ENCODE data around the gene AFDN. TPM values are rescaled to one million over a fixed set of nuclear protein-coding genes. Genes with fewer than 3 reads are reported as not detected.

AFDN gene
- total RNA-seq, 1 donor from 2014 or later = 142 TPM

DNA sequence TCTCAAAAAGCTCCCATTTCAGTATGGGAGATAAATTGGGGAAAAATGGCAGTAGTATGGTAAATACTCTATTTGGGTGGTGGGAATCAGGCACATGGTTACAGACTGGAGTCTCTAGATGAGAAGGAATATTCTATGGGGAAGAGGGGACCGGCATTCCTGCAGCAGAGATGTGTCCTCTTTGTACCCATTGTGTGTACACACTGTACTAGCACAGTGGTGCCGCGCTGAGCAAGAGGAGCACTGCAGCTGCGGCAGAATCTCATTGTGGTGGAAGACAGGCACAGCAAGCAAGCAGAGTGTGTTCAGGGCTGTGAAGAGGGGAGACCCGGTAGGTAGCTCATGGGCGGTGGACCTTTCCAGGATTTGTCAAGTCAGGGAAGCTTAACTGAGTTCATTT is 13.0 kb downstream of the AFDN start:
- DNase-seq (ENCODE audit: low read depth) = no peak

GRCh38 chr6:167840160-167840525 is 13.4 kb downstream of the AFDN start:
- DNase-seq (ENCODE audit: low read depth) = no peak

DNA sequence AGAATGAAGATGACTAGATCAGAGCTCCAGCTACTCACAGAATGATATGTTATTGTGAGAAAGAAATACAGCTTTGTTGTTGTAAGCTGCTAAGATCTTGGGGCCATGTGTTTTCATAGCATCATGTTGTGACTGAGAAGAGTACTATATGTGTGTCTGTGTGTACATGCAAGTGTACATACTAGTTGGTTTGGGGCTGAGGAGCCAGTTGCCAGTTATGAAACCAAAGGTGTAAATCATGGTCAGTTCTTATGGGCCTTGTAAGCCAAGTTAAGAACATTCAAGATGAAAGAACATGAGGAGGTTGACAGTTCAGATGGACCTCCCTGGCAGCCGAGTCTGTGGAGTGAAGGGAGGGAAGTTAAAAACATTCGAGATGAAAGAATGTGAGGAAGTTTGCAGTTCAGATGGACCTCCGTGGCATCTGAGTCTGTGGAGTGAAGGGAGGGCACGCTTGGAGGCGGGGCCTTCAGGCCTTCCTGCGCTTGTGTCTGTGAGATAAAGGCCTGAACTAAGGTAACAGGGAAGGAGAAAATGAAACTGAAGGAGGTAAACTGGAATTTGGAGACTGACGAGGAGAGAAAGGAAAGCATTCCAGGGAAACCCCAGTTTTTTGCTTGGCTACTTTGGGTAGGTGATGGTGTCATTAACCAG is 13.9 kb downstream of the AFDN start:
- no peak for DNase-seq (ENCODE audit: low read depth)

- no peak for DNase-seq (ENCODE audit: low read depth)
Measured at GRCh38 chr6:167841981-167842380, 15.3 kb downstream of the AFDN start.

- no peak for DNase-seq (ENCODE audit: low read depth)
Measured at GRCh38 chr6:167842457-167842856, 15.7 kb downstream of the AFDN start.

GRCh38 chr6:167843023-167843422 is 16.3 kb downstream of the AFDN start:
- no peak for DNase-seq (ENCODE audit: low read depth)

DNA sequence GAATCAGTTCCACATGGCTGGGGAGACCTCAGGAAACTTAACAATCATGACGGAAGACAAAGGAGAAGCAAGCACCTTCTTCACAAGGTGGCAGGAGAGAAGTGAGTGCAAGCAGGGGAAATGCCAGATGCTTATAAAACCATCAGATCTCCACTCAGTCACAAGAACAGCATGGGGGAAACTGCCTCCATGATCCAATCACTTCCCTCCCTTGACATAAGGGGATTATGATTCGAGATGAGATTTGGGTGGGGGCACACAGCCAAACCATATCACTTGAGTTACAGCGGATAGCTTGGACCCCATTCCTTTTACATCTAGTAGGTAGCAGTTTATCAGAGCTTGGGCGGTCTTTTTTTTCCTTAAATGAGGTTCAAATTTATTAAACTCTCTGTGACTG is 19.1 kb downstream of the AFDN start:
- DNase-seq (ENCODE audit: low read depth) = no peak

DNA sequence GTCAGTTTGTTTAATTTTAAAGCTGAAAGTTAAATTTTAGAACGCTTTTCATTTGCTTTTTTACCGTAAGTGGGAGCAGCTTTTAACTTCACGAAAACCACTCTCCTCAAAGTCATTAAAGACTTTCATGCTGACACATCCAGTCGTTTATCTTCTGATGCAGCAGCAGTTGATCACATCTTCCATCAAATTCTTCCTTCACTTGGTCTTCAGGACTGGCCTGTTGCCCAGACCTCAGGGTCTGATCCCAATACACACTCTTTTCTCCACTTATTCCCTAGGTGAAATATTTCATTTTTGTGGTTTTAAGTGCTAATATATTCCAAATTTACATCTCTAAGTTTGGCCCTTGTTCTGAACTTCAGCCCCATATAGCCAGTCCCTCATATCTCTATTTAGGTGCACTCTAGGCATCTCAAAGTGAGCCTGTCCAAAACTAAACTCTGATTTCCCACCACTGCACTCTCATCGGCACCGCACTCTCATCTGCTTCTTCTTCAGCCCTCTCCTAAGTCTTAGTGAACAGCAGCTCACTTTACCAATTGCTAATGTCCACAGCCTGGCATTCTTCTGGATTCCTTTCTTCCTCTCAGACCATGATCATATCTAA is 20.4 kb downstream of the AFDN start:
- DNase-seq (ENCODE audit: low read depth) = no peak

DNA sequence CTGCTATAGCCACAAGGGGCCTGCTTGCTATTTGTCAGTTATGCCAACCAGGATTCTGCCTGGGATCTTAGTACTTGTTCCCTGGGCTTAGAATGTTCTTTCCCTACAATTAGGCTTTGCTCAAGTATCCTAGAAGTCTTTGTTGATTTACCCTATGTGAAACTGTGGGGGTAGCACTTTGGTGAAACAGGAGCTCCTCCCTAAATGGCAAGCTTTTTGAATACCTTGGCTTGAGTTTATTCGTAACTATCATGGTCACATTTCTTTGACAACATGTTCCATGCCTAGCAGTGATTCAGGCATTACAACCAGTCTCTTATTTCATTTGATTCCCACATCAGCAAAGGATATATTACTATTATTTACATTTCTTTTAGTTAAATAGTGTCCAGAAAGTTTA is 21.2 kb downstream of the AFDN start:
- DNase-seq (ENCODE audit: low read depth) = no peak

DNA sequence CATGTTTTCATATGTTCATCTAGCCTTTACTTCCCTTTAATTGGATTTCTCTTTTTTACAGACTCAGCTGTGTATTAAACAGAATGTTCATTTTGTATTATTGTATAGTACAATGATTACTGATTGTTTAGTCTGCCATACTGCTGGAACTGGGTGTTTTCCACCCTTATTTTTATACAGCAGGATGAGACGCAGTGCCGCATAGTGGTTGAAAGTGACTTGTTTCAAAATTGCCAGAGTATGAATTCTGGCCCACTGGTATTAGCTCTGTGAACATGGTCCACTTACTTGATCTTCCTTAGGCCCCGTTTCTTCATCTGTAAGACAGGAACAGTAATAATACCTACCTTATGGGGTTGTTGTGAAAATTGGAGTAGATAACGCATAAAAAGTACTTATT is 22.1 kb downstream of the AFDN start:
- DNase-seq (ENCODE audit: low read depth) = no peak

DNA sequence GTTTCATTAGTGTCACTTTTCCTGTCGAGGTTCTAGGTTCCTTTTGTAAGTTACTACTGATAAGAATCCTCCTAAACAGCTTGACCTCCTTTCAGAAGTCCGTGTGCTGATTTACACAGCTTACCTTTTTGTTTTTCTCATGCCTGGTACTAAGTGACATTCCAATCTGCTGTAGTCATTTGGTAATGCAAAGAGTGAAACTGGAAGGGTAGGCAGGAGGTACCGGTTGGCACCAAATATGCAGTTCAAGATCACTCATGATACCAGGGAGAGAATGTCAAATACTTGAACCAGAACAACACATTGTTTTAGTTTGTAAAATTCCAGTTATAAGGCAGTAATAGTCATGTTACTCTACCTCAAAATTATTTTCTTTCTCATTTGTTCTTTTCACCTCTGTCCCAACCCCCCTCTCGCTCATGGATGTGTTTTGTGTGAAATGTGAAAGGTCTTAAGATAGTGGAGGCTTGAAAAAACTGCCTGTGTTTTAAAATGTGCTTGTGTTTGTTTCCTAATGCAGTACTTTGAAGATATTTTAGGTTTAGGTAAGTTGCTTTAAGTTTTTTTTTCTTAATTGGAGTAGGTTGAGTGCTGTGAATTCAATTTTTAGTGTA is 23.2 kb downstream of the AFDN start:
- DNase-seq (ENCODE audit: low read depth) = peak; percentile 99

GRCh38 chr6:167850782-167851181 is 24.1 kb downstream of the AFDN start:
- DNase-seq (ENCODE audit: low read depth) = no peak

GRCh38 chr6:167851370-167851952 is 24.8 kb downstream of the AFDN start:
- peak; percentile 66 for DNase-seq (ENCODE audit: low read depth)

GRCh38 chr6:167855825-167856425 is 29.2 kb downstream of the AFDN start:
- DNase-seq (ENCODE audit: low read depth) = peak; percentile 87

DNA sequence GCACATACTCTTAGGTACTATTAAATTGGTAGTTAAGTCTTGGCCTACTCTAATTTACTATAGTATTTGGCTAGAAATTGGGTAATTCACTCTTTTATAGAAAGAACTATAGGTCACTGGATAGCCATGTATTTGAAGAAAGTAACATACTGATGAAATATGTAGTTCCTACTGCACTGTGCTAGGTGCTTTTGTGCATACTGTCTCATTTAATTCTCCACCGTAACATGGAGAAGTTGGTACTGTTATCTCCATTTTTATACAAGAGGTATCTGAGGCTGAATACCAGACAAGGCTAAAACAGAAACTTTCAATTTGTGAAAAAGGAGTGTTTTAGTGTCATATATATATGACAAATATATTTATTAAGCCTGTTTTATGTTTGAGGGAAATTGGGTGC is 29.8 kb downstream of the AFDN start:
- DNase-seq (ENCODE audit: low read depth) = no peak

DNA sequence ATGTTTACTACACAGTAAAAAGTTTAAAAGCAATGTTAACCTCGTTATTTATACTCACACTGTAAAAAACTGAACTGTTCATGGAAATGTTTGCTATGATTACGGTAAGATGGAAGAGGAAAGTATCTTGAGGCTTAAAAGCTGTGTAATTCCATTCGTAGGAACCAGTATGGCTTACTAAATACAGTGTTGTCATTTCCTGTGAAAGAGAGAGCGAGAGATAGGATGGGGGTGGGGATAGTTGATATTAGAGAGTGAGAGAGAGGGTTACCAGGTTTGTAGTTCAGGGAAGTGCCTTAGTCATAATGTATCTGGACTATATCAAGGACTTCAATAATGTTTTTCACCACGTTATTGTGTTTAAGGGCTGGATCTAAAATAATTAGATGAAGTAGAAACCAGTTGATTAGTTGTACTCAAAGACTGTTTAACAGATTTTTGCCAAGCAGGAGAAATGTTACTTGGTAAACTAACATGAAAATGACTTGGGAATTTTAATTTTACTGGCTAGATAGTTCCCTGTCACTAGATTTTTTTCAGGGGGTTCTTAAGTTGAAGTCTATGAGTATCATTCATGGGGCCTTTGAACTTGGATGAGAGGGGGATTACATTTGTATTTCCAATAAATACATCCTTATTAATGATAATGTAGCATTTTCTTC is 30.4 kb downstream of the AFDN start:
- peak; percentile 83 for DNase-seq (ENCODE audit: low read depth)

DNA sequence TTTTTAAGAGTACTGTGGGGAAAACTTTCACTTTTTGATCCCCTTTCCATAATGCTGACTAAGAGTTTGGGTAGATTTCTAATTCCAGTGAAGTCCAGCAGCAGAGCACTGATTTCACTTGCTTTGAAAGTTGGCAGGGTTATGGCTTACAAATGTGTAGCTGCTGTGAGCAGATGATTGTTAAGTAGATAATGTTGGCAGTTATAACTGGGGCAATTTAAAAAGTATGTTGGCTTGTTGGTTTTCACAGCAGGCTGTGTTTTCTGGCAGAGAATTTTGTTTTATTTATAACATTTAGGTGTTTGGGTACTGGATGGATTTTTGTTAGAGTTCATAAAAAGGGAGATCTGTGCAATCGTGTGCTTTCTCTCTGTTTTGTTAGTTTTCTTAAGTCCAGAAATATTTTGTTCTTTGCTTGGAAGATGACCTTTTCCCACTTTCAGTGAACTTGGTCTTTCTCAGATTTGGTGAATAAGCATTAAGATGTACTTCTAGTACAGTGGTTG is 31.4 kb downstream of the AFDN start:
- peak; percentile 61 for DNase-seq (ENCODE audit: low read depth)

- DNase-seq (ENCODE audit: low read depth) = peak; percentile 56
Measured at GRCh38 chr6:167858842-167859664, 32.3 kb downstream of the AFDN start.

DNA sequence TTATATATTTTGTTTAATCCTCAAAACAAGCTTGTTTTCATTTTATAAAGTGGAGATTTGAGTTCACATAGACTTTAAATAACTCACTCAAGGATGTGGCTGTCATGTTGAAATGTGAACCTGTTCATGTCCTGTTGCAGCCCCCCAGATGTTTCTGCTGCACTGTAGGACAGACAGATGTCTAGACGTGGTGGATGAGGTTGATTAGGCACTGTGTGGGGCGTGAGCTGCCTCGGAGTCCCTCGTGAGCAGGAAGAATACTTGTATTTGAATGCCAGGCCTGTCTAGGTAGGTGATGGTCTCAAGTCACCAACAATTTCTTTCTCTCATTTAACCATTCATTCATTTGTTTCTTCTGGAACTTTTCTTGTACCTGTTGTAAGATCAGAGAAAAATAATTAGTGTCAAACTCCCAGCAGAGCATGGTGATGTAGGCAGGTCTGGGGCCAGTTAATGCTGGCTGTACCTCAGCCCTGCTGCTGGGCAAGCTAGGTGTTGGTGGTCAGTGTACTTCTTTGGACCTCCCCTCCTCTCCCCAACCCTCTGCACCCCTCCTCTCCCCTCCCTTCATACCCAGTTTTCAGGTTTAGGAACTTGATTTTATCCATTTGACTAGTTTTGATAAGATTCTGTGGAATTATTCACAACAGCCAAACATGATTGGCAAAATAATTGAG is 34.0 kb downstream of the AFDN start:
- no peak for DNase-seq (ENCODE audit: low read depth)

- DNase-seq (ENCODE audit: low read depth) = no peak
Measured at GRCh38 chr6:167861424-167861823, 34.7 kb downstream of the AFDN start.

- DNase-seq (ENCODE audit: low read depth) = no peak
Measured at GRCh38 chr6:167863897-167864296, 37.2 kb downstream of the AFDN start.
